Stimulated activated naive CD4-positive, alpha-beta T cell (primary cell): ENCODE results near the gene AIRE.
"Not testable (repeated sequence)": the region's sequence is repeated elsewhere in the genome, so short reads cannot be mapped to it uniquely, and the experiment has no call there.

Source experiments
- DNase-seq, 6 experiments: peaks; one replicate each; lab custom pipeline; 2025; lab: John Stamatoyannopoulos, UW

Gene AIRE

GRCh38 chr21:44267655-44268142 lies 18.0 kb upstream of the AIRE start:
- peak in 3 of 6 experiments; percentile 7 to 20 (median 7) for DNase-seq

GRCh38 chr21:44269090-44269489 lies 16.6 kb upstream of the AIRE start:
- no peak for DNase-seq

- no peak for DNase-seq
Observed at GRCh38 chr21:44271558-44272283, 14.0 kb upstream of the AIRE start.

GRCh38 chr21:44272284-44272858 lies 13.3 kb upstream of the AIRE start:
- no peak for DNase-seq

GRCh38 chr21:44273046-44273445 lies 12.6 kb upstream of the AIRE start:
- DNase-seq = no peak

GRCh38 chr21:44275041-44275440 lies 10.6 kb upstream of the AIRE start:
- no peak for DNase-seq

- DNase-seq = no peak
Observed at GRCh38 chr21:44279354-44280260, 6.1 kb upstream of the AIRE start.

- DNase-seq = no peak
Observed at GRCh38 chr21:44281801-44282200, 3.9 kb upstream of the AIRE start.

- DNase-seq = no peak
Observed at GRCh38 chr21:44282370-44282769, 3.3 kb upstream of the AIRE start.

- DNase-seq = not testable (repeated sequence)
Observed at GRCh38 chr21:44283211-44283785, 2.4 kb upstream of the AIRE start.

- no peak for DNase-seq
Observed at GRCh38 chr21:44283948-44284347, 1.7 kb upstream of the AIRE start.

GRCh38 chr21:44286086-44286715 lies 525 bp downstream of the AIRE start:
- DNase-seq = no peak

- no peak for DNase-seq
Observed at GRCh38 chr21:44286716-44287632, 1.3 kb downstream of the AIRE start.

- DNase-seq = no peak
Observed at GRCh38 chr21:44288251-44289110, 2.8 kb downstream of the AIRE start.

- no peak for DNase-seq
Observed at GRCh38 chr21:44289381-44290010, 3.8 kb downstream of the AIRE start.

- no peak for DNase-seq
Observed at GRCh38 chr21:44290327-44291077, 4.8 kb downstream of the AIRE start.

GRCh38 chr21:44291078-44291935 lies 5.6 kb downstream of the AIRE start:
- no peak for DNase-seq
